ENCODE results near the gene CAPN15. TPM values are rescaled to one million over a fixed set of nuclear protein-coding genes. Genes with fewer than 3 reads are reported as not detected.

CAPN15 gene
- total RNA-seq, 6 experiments from 2014 or later = 35.3 to 41.4 (median 40.2) TPM

GRCh38 chr16:515939-516226 lies 11.6 kb upstream of the CAPN15 start:
- DNase-seq = no peak
- Mint-ChIP-seq H3K4me1 (ENCODE audit: low read depth) (no peaks in the 10 kb centered on the region), H3K9me3 (no peaks in the 10 kb centered on the region), H3K4me3 (no peak overlapping the region), H3K27me3 (ENCODE audit: insufficient read depth) (peaks cover 2% of the 10 kb centered on the region), H3K36me3 (ENCODE audit: low read depth) (no peaks in the 10 kb centered on the region; the same call in 1 of the 2 replicates), H3K27ac (no peak overlapping the region)
- TF ChIP-seq CTCF (IDR thresholded peaks at IDR 0.05) = no peak

GRCh38 chr16:516301-516700 lies 11.2 kb upstream of the CAPN15 start:
- Mint-ChIP-seq H3K4me1 (ENCODE audit: low read depth) (no peaks in the 10 kb centered on the region), H3K36me3 (ENCODE audit: low read depth) (no peaks in the 10 kb centered on the region; the same call in 1 of the 2 replicates), H3K27me3 (ENCODE audit: insufficient read depth) (peaks cover 2% of the 10 kb centered on the region), H3K27ac (no peak overlapping the region), H3K4me3 (no peak overlapping the region), H3K9me3 (no peaks in the 10 kb centered on the region)
- no peak for TF ChIP-seq CTCF (IDR thresholded peaks at IDR 0.05)
- no peak for DNase-seq

- TF ChIP-seq CTCF (IDR thresholded peaks at IDR 0.05) = no peak
- DNase-seq = no peak
- Mint-ChIP-seq H3K27ac (no peak overlapping the region), H3K36me3 (ENCODE audit: low read depth) (no peaks in the 10 kb centered on the region; the same call in 1 of the 2 replicates), H3K27me3 (ENCODE audit: insufficient read depth) (peaks cover 2% of the 10 kb centered on the region), H3K4me1 (ENCODE audit: low read depth) (no peaks in the 10 kb centered on the region), H3K9me3 (no peaks in the 10 kb centered on the region), H3K4me3 (no peak overlapping the region)
Measured at GRCh38 chr16:518858-519257, 8.7 kb upstream of the CAPN15 start.

- Mint-ChIP-seq H3K36me3 (ENCODE audit: low read depth) (no peaks in the 10 kb centered on the region; the same call in 1 of the 2 replicates), H3K4me1 (ENCODE audit: low read depth) (no peaks in the 10 kb centered on the region), H3K27ac (no peak overlapping the region), H3K9me3 (no peaks in the 10 kb centered on the region), H3K27me3 (ENCODE audit: insufficient read depth) (peaks cover 2% of the 10 kb centered on the region), H3K4me3 (no peak overlapping the region)
- no peak for DNase-seq
- no peak for TF ChIP-seq CTCF (IDR thresholded peaks at IDR 0.05)
Measured at GRCh38 chr16:519425-519824, 8.1 kb upstream of the CAPN15 start.

GRCh38 chr16:519841-520687 lies 7.4 kb upstream of the CAPN15 start:
- H3K9me3 Mint-ChIP-seq = no peaks in the 10 kb centered on the region

More at GRCh38 chr16:519841-520687, 7.4 kb upstream of the CAPN15 start:
- no peak for TF ChIP-seq CTCF (IDR thresholded peaks at IDR 0.05)
- H3K4me1 Mint-ChIP-seq (ENCODE audit: low read depth) = peaks cover 1% of the 10 kb centered on the region
- DNase-seq = no peak
- no peak overlapping the region for H3K27ac Mint-ChIP-seq
- H3K27me3 Mint-ChIP-seq (ENCODE audit: insufficient read depth) = peaks cover 2% of the 10 kb centered on the region
- H3K4me3 Mint-ChIP-seq = no peak overlapping the region
- H3K36me3 Mint-ChIP-seq (ENCODE audit: low read depth) = no peaks in the 10 kb centered on the region; the same call in 1 of the 2 replicates
